ENCODE results near the gene ZFPM1. TPM values are rescaled to one million over a fixed set of nuclear protein-coding genes. Genes with fewer than 3 reads are reported as not detected.

Gene ZFPM1
- total and polyA plus RNA-seq, 7 donors, result 0.43 to 2.9 (median 2.3) TPM

GRCh38 chr16:88477631-88478519, 24.8 kb downstream of the ZFPM1 start:
- peaks cover 0 to 27% (median 8%) of the 10 kb centered on the region in 3 donors for H3K27me3 ChIP-seq (ENCODE audit: insufficient read depth in 3 of 3, low read length in 2 of 3)
- intact Hi-C loops (cut with DNase I), result no loop called here
- H3K4me3 ChIP-seq, result no peak overlapping the region
- 74 to 81% (median 78%) methylated on average over 23 to 27 of the region's 27 CpGs for whole genome bisulfite sequencing, 3 donors
- H3K4me1 ChIP-seq, result no peaks in the 10 kb centered on the region
- TF ChIP-seq CTCF (IDR thresholded peaks at IDR 0.05), result no peak
- no peak for DNase-seq
- ATAC-seq, result no peak
- no peaks in the 10 kb centered on the region for H3K36me3 ChIP-seq (ENCODE audit: insufficient read depth in 1 of 2, low read depth in 1 of 2)
- no peak overlapping the region for H3K27ac ChIP-seq
- no peaks in the 10 kb centered on the region for H3K9me3 ChIP-seq

- Histone ChIP-seq H3K9me3 (no peaks in the 10 kb centered on the region), H3K4me1 (no peaks in the 10 kb centered on the region), H3K36me3 (ENCODE audit: insufficient read depth in 1 of 2, low read depth in 1 of 2) (no peaks in the 10 kb centered on the region), H3K27me3 (ENCODE audit: insufficient read depth in 3 of 3, low read length in 2 of 3) (peaks cover 0 to 28% (median 9%) of the 10 kb centered on the region in 3 donors), H3K27ac (no peak overlapping the region), H3K4me3 (no peak overlapping the region)
- no peak for ATAC-seq
- intact Hi-C loops (cut with DNase I), result no loop called here
- DNase-seq, result no peak
- 71 to 80% (median 74%) methylated on average over 37 to 39 of the region's 39 CpGs for WGBS, 3 donors
- TF ChIP-seq CTCF (IDR thresholded peaks at IDR 0.05), result no peak
These were observed 26.1 kb downstream of the ZFPM1 start for GRCh38 chr16:88478889-88479792.

GRCh38 chr16:88479793-88480760, 27.0 kb downstream of the ZFPM1 start:
- ATAC-seq (no peak), DNase-seq (no peak)
- TF ChIP-seq CTCF (IDR thresholded peaks at IDR 0.05), result no peak
- Histone ChIP-seq H3K9me3 (no peaks in the 10 kb centered on the region), H3K36me3 (ENCODE audit: insufficient read depth in 1 of 2, low read depth in 1 of 2) (no peaks in the 10 kb centered on the region), H3K27ac (no peak overlapping the region), H3K27me3 (ENCODE audit: insufficient read depth in 3 of 3, low read length in 2 of 3) (peaks cover 0 to 28% (median 9%) of the 10 kb centered on the region in 3 donors), H3K4me1 (no peaks in the 10 kb centered on the region), H3K4me3 (no peak overlapping the region)
- WGBS, 3 donors, result 54 to 68% (median 57%) methylated on average over 20 to 28 of the region's 28 CpGs
- intact Hi-C loops (cut with DNase I), result no loop called here

- DNase-seq (no peak), ATAC-seq (no peak)
- Histone ChIP-seq H3K4me3 (no peak overlapping the region), H3K27me3 (ENCODE audit: insufficient read depth in 3 of 3, low read length in 2 of 3) (peaks cover 0 to 28% (median 9%) of the 10 kb centered on the region in 3 donors), H3K36me3 (ENCODE audit: insufficient read depth in 1 of 2, low read depth in 1 of 2) (no peaks in the 10 kb centered on the region), H3K27ac (no peak overlapping the region), H3K9me3 (no peaks in the 10 kb centered on the region), H3K4me1 (no peaks in the 10 kb centered on the region)
- TF ChIP-seq CTCF (IDR thresholded peaks at IDR 0.05), result no peak
- 63 to 70% (median 65%) methylated on average over 19 of the region's 19 CpGs for WGBS, 3 donors
- intact Hi-C loops (cut with DNase I), result no loop called here
These were observed 27.7 kb downstream of the ZFPM1 start for GRCh38 chr16:88480829-88481228.
